GM19193 (cell line): Measurements from ENCODE around the gene ODF2L.

Experiments
- POLR2A ChIP-seq: IDR thresholded peaks from 4 replicates; pipeline ENCODE4 v1.6.1; 2011; ENCODE audit not compliant: insufficient read depth, insufficient read length; ENCODE audit errors: extremely low read depth

ODF2L gene, protein sequence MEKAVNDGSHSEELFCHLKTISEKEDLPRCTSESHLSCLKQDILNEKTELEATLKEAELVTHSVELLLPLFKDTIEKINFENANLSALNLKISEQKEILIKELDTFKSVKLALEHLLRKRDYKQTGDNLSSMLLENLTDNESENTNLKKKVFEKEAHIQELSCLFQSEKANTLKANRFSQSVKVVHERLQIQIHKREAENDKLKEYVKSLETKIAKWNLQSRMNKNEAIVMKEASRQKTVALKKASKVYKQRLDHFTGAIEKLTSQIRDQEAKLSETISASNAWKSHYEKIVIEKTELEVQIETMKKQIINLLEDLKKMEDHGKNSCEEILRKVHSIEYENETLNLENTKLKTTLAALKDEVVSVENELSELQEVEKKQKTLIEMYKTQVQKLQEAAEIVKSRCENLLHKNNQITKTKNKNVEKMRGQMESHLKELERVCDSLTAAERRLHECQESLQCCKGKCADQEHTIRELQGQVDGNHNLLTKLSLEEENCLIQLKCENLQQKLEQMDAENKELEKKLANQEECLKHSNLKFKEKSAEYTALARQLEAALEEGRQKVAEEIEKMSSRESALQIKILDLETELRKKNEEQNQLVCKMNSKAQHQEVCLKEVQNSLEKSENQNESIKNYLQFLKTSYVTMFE

DNA sequence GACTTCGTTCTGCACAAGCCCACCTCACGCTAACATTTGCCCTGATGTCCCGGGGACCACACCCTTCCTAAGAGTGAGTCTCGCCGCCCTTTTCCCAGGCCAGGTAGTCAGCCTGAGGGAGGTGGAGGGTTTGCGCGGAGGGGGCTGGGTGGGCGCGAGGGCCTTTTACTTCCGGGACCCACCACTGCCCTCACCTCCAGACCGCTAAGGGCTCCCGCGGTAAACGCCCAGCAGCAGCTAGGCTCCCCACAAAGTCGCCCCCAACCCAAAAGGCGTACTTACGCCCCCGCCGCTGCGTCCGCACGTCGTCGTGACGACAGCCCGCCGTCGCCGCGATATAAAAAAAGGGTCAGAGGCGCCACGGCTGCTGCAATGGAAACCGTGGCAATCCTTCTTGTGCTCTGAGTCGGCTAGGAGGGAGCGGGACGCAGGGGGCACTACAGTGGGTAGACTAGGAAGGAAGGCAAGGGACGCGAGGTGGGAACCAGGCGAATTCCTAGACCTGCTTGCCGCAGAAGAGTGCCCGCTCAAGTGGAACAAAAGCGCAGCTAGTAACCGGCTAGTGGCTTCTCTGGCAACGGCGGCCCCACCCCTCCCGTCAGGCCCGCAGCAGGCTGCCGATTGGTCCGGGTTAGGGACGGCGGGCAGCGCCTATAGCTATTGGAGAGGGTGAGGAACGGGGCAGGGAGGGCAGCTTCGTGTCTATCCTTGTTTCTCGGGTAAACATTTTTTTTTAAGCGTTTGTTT is at the start of gene ODF2L:
Gene ODF2L (minus strand): TSS at position 573 of the 747 bp plus-strand sequence. CDS start 9,296 bp downstream, outside the sequence.
- peak; percentile 52 for TF ChIP-seq POLR2A

DNA sequence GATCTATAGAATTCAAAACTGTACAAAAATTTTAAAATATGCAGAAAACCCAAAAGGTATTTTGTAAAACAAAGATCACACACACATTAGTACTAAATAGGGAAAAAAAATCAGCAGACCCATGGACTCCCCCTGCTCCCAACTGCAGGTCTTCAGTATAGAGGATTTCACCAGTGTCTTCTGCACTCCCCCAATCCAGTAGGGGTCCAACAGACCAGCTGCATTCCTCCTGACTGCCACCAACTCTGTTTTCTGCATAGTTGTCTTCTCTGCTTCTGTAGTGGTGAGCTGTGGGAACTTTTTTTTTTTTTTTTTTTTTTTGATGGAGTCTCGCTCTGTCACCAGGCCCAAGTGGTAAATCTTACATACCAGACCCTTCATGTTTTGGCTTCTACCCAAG is 49.8 kb upstream of the ODF2L start:
- no peak for TF ChIP-seq POLR2A

- no peak for TF ChIP-seq POLR2A
Measured at GRCh38 chr1:86441997-86442396, 45.9 kb upstream of the ODF2L start.

DNA sequence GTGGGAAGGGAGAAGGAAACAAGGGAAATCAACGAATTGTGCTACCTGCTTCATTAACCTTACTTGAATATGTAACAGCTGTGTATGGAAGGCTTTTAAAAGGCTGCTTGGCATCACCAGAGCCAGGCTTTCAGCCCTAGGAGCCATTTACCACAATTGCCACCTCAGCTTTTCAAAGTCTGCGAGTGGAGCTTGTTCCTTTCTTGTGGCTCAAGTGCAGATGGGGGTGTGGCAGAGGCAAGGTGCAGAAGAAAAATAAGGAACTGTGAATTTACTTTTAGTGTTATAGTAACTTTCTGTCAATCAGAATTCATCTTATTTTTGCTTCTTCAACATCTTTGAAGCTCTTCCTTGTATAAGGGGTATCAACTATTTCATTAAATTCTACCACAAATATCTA is 45.5 kb upstream of the ODF2L start:
- TF ChIP-seq POLR2A, result no peak

GRCh38 chr1:86436041-86436440 is 39.9 kb upstream of the ODF2L start:
- no peak for TF ChIP-seq POLR2A

DNA sequence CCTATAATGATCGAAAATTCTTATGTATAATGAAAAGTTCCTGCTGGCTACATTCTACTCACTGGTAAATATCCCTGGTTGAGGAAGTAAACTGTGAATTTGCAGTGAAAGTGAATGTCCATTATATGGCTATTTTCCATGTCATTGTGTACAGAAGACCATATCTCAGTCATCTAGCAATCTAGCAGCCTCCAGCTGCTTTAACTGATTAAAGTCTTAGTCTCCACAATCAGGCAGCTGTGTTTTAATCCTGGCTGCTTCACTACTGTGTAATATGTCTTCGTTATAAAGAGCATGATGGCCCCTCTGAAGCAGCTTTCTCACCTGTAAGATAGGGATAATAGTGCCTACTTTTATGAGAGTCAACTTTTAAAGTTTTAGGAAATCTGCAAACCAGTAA is 39.2 kb upstream of the ODF2L start:
- TF ChIP-seq POLR2A, result no peak

GRCh38 chr1:86434059-86434458 is 37.9 kb upstream of the ODF2L start:
- no peak for TF ChIP-seq POLR2A

DNA sequence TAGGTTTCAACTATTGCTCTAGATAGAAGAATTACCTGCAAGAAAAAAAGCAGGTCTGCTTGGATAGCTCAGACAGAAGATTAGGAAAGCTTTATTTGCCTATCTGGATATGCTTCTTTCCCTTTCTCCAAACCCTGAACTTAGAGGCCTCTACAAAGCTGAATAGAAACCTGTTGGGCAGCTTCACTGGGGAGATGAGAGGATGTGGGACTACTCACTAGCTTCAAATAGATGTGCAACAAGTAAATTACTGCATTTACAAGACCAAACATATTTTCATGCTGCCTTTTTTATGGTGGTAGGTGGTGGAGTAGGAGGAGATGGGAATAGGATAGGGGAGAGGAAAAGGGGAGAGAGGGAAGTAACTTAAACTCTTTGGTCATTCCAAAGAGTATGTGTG is 34.3 kb upstream of the ODF2L start:
- no peak for TF ChIP-seq POLR2A

- no peak for TF ChIP-seq POLR2A
Measured at GRCh38 chr1:86429835-86430234, 33.7 kb upstream of the ODF2L start.

- no peak for TF ChIP-seq POLR2A
Measured at GRCh38 chr1:86429122-86429725, 33.1 kb upstream of the ODF2L start.

GRCh38 chr1:86423873-86424272 is 27.8 kb upstream of the ODF2L start, which contains the start of gene CLCA2:
CLCA2 (plus strand) TSS chr1:86424171; CDS start chr1:86424248, 77 bp downstream.
- TF ChIP-seq POLR2A, result no peak

GRCh38 chr1:86423473-86423872 is 27.4 kb upstream of the ODF2L start:
- no peak for TF ChIP-seq POLR2A

DNA sequence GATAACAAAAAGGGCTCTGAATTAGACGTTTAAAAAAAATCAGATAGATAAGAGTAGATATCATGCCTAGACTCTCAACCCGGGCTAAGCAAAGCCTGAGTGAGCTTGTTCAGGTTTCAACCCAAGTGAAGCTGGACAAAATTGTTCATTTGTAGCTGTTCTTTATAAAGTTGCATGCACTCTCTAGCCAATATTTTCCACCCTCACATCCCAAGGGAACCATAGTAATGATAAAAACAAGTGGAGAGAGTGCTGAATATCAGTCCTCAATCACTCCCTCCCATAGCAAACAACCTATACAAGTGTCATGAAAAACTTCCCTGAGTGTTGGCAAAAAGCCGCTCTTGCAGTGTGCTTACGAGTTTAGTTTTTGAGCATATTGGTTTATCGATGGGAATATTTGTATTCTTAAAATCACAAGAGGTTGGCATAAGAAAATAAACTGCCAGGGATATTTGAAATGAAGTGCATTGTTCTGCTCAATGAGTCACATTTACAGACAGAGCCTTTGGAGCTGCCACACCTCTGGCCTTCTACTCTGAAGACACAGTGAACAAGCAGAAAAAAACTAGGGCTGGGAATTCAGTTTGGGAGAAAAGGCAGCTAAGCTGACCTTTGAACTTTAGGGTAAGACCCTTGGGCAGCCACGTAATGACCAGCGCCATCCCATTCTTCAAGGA is 25.6 kb upstream of the ODF2L start:
- no peak for TF ChIP-seq POLR2A

GRCh38 chr1:86419277-86419903 is 23.3 kb upstream of the ODF2L start:
- no peak for TF ChIP-seq POLR2A
